Right hindlimb (tissue), 1 donor: Measurements from ENCODE around the gene CHRNA9.

Source experiments
- DNase-seq: peaks from one replicate; pipeline ENCODE4 v3.0.0-alpha.2; 2018

CHRNA9 gene

DNA sequence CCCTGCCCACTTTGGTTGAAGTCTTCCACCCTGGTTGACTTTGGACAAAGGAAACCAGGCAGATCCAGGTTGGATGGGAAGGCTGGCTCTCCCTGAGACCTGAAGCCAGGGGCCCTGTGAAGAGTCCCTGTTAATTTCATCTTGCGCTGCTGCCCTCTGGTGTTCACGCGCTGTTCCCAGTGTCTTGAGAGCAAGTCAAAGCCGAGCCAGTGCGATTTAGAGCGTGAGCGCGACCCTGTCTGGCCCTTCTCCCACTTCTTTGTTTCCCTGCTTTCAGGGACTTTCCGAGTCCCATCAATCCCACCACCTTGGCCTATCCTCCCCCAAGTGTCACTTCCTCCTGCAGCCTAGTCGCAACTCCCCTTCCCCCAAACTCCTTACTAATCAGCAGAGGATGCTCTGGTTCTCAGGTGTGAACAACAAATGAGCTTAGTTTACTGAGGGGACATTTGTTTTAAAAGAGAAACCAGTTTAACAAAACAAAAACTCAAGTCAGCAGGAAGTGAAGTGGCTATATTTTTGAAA is 25.8 kb upstream of the CHRNA9 start:
- DNase-seq: peak; percentile 89

DNA sequence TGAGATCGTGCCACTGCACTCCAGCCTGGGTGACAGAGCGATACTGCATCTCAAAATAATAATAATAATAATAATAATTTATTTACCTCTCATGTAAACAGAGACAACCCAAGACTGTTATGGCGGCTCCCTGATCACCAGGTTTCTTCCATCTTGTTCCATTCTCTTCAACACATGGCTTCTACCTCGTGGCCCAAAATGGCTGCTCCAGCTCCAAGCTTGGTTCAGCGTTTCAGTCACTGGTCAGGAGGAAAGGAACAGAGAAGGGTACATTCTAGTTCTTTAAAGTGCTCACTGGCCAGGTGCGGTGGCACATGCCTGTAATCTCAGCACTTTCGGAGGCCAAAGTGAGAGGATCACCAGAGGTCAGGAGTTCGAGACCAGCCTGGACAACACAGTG is 24.9 kb upstream of the CHRNA9 start:
- DNase-seq: no peak

DNA sequence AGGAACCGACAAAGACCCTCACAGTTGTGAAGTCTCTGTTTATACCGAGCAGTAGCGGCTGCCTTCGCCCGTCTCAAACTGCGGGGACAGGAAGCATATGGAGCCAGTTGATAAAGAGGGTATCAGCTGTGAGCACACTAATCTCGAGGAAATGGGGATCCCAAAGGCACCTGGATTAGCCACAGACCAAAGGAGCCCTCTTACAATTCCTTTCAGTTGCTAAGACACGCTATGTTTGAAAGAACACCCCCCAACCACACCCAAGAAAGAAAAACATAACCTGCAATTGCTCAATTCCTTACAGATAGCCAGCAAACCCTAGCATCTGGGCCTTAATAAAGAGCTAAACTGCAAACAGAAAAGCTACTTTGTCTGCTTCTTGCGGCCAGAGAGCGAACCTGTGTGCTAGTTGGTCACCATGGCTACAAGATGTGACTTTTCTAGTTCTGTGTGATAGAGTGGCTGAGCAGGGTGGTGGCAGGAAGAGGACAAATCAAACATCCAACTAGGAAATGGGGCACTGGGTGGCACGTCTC is 23.3 kb upstream of the CHRNA9 start:
- no peak for DNase-seq

DNA sequence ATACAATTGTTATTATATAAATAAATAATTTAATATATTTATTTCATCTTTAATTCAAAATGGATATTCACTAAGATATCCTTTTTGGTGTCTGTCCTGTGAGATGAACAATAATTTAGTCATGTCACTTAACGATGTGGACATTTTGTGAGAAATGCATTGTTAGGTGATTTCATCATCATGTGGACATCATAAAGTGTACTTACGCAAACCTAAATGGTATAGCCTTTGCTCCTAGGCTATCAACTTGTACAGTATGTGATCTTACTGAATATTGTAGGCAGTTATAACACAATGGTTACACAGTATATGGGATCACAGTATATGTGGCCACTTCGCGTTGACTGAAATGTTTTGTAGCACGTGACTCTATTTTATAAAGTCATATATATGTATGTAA is 20.2 kb upstream of the CHRNA9 start:
- DNase-seq: no peak

DNA sequence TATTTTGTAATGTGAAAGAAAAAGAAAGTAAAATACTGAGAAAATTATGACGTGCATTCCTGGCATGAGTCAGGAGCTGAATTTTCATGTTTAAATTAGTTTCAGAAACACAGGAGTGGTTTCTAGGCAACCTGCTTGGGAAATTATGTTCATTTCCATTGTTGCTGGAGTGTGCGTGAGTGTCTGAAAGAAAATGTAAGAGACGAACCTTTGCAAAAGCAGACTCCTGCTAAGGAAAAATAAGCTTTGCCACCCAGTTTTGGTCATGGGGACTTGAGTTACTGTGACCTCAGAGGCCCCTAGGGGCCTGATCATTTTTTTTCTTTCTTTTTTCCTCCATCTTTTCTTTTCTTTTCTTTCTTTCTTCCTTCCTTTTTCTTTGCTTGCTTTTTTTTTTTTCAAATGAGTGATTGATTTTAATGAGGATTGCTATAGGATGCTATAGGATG is 18.8 kb upstream of the CHRNA9 start:
- peak; percentile 60 for DNase-seq

DNA sequence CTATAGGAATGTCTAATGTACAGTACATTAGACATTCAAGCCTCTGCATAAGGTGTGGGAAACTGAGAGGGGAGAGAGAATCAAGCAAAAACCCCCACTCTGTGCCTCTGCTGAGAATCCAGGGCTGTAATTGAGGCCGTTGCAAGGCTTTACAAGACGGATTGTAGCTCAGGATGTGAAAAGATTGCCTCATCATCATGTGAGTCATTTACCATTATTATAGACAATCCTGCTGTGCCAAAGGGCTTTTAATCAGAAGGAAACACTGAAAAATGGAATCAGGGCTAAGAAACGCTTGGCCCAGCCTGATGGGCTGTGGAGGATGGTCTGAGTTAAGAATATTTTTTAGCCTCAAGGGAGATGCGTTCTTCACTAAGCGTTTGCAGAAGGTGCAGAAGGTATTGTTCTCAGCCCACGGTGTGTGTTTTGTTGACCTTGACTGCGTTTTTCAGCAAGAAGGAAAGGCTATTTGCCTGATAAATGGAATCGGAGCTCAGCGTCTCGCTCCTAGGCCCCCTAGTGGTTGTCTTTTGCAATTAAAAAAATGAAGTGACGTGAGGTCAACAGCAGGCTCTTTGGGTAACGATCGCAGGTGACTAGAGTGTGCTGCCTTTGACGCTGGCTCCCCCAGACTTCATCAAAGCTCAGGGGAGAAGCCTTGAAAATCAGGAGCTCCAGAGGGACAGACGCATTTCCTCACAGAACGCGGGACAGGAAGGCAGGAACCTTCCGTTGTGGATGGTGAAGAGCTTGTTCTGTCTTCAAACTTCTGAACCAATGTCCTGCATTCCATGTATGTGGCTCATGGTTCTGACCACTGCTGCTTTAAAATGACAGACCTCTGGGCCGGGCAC is 18.1 kb upstream of the CHRNA9 start:
- peak; percentile 78 for DNase-seq

DNA sequence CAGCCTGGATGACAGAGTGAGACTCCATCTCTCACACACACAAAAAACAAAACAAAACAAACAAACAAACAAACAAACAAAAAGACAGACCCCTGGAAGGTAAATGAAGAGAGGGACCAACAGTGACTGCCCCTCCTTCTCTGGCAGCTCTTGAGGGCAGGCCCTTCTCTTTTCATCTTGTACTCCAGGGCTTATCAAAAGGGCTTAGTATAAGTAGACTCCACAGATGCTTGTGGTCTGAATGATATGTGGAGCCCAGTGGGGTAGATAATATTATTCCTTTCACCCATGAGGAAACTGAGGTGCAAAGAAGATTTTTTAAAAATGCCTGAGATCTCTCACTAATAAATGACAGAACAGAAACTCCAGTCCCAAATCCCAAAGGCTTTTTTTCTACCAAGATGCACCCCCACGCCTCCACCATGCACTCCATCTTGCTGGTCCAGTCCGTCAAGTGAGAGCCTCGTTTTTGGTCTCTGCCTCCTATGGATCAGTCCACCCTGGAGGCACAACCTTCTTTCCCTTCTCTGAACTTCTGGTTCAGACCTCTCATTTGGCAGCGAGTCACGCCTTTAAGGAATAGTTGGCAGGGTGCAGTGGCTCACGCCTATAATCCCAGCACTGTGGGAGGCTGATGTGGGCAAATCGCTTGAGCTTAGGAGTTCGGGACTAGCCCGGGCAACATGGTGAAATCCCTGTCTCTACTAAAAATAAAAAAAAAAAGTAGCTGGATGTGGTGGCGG is 17.0 kb upstream of the CHRNA9 start:
- no peak for DNase-seq

DNA sequence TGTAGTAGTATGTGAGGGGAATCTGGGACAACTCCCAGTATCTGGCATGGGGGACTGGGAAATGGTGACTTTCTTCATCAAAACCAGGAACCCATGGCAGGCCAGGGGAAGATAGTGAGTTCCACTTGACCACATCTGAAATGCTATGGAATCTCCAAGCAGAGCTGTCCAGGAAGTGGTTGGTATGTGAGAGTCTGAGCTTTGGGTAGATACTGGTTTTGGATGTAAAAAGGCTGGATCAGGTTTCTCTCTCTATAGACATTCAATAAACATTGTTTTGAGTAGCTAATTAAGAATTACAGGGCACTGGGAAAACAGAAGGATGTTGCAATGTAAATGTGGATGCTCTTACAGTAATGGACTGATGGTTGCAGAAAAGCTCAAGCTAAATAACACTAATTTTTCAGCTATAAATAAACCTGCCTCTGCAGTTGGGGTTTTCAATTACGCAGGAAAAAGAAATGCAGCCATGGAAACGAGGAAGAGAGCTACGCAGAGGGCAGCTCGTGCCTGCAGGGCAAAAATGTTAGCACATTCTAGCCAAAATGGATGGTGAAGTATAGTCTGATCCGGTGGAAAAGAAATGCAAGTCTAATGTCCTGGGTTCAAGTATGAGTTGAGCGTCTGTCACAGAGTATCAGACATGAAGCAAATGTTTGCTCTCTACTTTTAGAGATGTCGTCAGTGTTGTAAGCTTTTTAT is 13.4 kb upstream of the CHRNA9 start:
- no peak for DNase-seq

DNA sequence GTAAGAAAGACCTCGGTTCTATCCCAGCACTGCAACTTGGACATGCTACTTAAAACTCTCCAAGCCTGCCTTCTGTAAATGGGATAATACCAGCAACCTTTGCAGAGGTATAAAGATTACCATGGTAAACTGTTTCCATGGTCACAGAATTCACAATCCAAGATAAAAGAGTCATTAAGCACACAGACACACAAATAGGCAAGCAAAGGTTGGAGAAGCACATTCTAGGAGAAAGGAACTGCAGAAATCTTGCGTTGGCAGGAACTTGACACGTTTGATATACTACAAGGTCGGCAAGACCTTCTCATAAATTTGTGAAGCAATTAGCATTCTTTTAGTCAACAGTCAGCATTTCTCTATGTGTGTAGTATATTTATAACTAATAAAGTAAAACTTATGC is 12.3 kb upstream of the CHRNA9 start:
- no peak for DNase-seq

DNA sequence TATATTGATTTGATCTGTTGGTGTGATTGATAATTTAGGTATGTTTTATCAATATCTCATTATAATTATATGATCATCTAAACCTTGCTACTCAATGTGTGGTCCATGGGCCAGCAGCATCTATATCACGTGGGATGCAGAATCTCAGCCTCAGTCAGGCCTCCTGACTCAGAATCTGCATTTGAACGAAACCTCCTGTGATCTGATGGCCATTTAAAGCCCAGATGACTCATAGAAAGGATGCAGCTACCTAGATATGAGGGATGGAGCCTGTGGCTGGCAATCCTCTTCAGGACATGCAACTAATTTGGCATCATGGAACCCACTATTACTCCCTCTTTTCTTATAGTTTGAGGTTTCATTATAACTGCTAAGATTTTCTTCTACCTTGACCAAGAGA is 11.3 kb upstream of the CHRNA9 start:
- no peak for DNase-seq

DNA sequence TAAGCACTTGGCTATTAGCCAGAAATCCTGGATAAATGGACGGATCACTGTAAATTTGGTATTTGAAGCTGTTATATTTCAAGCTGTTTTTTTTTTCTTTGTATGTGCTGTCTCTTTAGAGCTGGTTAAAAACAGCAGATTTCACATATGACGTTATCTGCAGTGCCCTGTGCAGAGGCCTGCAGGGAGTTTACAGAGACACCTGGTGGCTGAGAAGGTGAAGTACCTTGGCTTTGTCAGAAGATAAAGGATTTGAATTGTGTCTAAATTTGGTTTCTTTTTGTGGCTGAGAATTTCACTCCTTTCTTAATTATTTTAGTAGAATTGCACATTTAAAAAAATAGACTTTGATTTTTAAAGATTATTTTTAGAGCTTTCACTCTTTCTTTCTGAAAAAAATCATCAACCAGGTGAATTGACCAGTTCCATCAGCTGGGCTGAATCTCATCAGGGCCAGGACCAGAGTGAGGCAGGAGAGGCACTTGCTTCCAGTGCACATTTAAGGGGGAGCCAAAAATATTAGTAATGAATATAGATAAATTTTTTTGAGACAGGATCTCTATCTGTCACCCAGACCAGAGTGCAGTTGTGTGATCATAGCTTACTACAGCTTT is 9.6 kb upstream of the CHRNA9 start:
- DNase-seq: peak; percentile 52

DNA sequence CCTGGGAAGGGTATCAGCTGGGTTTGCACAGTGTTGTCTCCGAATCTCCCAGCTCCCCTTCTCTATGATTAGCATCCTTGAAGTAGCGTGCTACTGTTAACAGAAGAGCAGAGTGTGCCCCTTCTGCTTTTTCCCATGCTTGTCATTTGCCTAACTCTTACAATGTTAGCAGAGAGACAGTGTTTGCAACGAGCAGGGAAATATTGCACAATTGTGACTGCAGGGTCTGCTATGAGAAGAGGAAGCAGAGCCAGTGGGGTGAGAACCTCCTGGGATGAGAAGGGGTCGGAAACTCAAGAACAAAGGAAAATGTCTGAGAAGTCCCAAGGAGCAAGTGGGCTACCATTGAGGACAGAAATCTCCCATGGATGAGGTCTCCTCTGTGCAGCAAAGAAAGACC is 7.8 kb upstream of the CHRNA9 start:
- DNase-seq: no peak

DNA sequence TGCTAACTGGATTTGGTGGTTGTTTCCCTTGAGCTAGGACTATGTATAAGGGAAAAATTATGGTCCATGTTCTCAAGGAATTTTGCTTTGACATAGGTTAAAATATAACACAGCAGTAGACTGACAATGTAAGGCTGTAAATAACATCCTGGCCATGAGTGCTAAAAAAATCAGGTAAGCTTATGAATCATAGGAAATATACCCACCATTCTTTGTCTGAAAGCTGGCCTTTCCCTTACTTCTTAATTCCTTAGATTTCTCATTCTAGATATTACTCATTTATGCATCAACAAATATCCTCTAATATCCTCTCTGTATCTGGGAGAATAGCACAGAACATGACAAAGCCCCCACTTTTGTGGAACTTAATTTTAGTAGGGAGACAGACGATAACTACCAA is 6.8 kb upstream of the CHRNA9 start:
- no peak for DNase-seq

DNA sequence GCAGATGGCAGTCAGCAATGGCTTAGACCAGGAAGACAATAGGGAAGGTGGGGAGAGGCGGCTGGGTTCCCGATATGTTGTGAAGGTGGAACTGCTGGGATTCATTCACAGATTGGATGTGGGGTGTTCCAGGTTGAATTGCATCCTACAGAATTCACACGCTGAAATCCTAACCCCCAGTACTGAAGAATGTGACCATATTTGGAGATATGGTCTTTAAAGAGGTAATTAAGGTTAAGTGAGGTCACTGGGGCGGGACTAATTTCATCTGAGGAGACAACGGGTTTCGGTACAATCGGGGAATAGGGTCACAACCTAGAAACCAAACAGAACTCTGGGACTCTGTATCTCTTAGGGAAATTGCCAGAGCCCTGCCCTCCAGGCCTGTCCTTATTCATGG is 5.3 kb upstream of the CHRNA9 start:
- no peak for DNase-seq

DNA sequence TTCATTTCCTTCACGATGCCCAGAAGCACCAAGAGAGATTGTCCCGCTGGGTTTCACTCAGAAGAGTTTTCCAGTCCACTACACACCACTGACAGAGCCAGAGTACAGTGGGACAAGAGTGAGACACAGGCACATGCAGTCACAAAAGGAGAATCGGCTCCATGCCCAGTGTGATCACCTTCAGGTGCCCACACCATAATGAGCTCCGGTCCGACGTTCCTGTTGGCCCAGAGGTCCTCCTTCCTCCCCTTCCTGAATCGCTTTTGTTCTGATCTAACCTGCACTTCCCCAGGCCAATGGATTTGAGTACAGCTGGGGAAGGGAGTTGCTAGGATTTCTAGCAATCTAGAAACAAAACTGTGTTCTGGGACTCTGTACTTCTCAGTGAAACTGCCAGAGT is 4.6 kb upstream of the CHRNA9 start:
- DNase-seq: no peak

DNA sequence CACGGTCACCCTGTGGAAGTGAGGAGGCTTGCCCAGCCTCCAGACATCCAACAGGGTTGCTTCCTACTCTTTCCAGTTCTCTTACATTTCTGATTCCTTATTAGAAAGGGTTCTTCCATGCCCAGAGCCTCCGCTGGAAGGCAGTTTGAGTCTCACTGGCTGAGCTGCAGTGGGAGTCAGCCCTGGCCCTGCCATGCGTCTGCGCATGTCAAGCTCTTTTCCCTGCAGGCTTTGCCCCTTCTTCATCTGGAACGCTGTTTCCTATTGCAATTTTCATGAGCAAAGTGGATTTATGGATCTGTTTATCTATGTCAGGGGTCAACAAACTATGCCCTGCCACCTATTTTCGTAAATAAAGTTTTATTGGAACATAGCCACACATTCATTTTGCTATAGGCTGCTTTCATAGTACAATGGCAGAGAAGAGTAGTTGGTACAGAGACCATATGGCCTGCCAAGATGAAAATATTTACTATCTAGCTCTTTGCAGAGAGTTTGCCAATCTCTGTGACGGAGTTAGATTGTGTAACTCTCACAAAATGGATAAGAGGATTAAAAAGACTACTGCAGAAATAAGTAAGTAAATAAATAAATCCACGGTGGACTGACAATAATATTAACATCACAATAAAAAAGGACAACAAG is 3.9 kb upstream of the CHRNA9 start:
- DNase-seq: no peak

DNA sequence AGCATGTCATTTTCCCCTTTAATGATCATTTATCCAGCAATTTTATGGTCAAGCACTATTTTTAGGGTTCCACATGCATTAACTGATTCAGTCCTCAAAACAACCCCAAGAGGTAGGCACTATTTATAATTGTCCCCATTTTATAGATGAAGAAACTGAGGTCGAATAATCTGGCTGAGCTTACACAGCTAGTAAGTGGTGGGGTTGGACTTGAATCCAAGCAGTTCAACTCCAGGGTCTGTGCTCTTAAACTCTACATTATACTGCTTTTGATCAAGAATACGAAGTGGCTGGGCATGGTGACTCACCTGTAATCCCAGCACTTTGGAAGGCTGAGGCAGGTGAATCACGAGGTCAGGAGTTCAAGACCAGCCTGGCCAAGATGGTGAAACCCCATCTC is 3.2 kb upstream of the CHRNA9 start:
- no peak for DNase-seq

DNA sequence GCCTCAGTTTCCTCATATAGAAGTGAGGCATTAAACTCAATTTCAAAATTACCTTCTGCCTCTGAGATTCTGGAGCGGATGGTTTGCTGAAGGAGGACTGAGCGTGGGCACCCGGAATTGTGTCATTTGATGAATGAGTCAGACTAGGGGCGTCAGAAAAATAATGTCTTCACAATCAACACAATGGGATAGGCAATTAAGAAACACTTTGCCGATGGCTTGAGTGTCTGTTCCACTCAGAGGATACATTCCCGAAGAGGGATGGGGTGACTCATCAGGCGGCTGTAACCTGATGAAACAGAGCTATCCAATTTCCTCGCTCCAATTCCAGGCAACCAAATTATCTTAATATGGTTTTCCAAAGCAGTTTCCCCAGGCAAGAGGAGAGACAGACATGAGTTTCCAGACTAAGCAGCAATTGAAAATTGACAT is 1.2 kb upstream of the CHRNA9 start:
- DNase-seq: no peak

DNA sequence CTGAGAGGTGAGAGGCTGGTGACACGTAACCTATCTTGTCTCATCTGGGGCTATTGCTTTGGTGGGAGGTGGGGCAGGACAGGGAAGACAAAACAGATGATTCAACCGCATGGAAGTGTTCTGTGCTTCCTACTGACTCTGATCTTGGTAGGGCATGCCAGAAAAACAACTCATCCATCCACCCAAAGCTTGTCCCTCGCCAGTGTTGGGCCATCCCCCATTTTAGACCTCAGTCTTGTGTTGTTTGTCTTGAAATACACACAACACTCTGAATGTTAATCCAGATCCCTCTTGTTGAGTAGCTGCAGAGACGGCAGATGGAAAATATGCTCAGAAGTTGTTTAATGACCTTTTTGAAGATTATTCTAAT is 377 bp downstream of the CHRNA9 start:
- no peak for DNase-seq

DNA sequence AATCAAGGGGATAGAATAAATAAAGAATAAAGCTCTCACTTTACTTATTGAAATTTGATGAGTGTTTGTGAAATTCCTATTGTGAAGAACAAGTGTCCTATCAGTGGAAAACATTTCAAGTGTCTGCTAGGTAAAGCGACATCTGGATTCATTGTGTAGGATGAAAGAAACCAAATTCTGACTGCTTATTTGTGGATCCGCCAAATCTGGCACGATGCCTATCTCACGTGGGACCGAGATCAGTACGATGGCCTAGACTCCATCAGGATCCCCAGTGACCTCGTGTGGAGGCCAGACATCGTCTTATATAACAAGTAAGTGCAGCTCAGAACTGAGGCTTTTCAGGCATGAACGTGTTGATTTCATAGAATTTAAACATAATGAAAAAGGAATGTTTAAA is 1.9 kb downstream of the CHRNA9 start:
- no peak for DNase-seq

DNA sequence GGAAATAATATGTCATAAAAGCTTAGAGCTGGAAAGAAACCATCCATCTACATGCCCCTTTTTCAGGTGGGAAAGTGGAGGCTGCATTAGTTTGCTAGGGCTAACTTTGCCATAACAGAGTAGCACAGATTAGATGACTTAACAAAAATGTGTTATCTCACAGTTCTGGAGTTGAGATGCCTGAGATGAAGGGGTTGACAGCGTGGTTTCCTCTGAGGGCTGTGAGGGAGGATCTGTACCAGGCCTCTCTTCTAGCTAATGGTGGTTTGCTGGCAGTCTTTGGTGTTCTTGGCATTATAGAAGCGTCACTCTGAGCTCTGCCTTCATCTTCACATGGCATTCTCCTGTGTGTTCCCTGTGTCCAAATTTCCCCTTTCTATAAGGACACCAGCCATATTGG is 2.4 kb downstream of the CHRNA9 start:
- DNase-seq: no peak

DNA sequence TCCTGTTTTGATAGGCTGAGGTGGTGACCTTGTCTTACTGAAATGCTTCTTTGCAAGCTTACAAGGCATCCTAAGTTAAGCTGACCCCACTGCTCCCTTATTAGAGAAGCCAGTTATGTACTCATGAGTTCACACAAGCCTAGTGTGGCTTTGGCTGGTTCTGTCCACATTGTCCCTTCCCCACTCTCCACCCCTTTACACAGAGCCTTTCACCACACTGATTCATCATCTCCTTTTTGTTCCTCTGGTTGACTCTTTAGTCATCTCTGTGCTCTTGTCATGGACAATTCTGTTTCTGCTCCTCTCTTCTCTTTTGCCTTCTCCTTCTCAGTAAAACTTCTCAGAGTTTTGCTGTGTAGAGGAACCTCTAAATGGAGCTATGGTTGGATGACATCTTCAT is 4.9 kb downstream of the CHRNA9 start:
- DNase-seq: no peak
